MM.1S (cell line): ENCODE data around the gene SLC35B1.

ENCODE experiments used
- CTCF ChIP-seq: fragments of 300-600 bp; sonication (generic); IDR thresholded peaks from 2 replicates; pipeline ENCODE4 v1.5.1; 2016; ENCODE audit warnings: antibody characterized with exemption, low read length, mixed read lengths
- EZH2phosphoT487 ChIP-seq: fragments of 300-600 bp; sonication (generic); IDR thresholded peaks from 2 replicates; pipeline ENCODE4 v1.6.1; 2018; ENCODE audit warnings: antibody characterized with exemption, low read length

- TF ChIP-seq CTCF (no peak), EZH2phosphoT487 (no peak)
These were observed 19.8 kb downstream of the SLC35B1 start for GRCh38 chr17:49687878-49688491.
